ENCODE data around the gene KCNJ1. TPM values are rescaled to one million over a fixed set of nuclear protein-coding genes. Genes with fewer than 3 reads are reported as not detected.

The KCNJ1 gene
- total and polyA plus RNA-seq, 2 experiments from 2014 or later: not detected

DNA sequence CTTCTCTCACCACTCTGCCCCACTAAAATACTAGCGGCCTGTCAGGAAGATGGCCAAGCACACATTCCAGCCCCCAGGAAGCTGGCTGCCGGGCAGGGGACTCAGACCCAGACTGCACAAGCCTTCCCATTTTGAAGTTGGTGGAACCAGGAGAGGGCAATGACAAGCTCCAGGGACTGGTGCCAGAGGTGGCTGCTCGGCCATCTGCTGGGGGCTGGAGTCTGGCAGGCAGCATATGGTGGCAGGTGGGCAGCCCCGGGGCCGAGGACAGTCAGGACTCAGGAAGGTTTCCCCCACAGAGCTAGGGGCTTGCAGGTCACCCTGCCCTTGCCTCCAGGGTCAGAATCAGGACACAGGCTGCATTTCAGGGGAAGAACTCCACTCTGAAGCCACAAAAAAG, 46.7 kb upstream of the KCNJ1 start:
- TF ChIP-seq CTCF (IDR thresholded peaks at IDR 0.05; ENCODE audit: low read depth, low read length): no peak
- no peaks in the 10 kb centered on the region for H3K9me3 ChIP-seq (ENCODE audit: low read depth)

GRCh38 chr11:128911701-128912100, 44.6 kb upstream of the KCNJ1 start:
- Histone ChIP-seq H3K36me3 (peaks cover 34% of the 10 kb centered on the region), H3K27me3 (no peaks in the 10 kb centered on the region), H3K9me3 (ENCODE audit: low read depth) (no peaks in the 10 kb centered on the region), H3K4me1 (ENCODE audit: low read depth) (peaks cover 14% of the 10 kb centered on the region), H3K27ac (no peak overlapping the region), H3K4me3 (no peak overlapping the region)
- TF ChIP-seq CTCF (IDR thresholded peaks at IDR 0.05; ENCODE audit: low read depth, low read length): no peak
- DNase-seq (ENCODE audit: low read depth in 1 of 2, low spot score in 1 of 2): no peak

More for the DNA sequence above, 46.7 kb upstream of the KCNJ1 start:
- Histone ChIP-seq H3K4me1 (ENCODE audit: low read depth) (peaks cover 14% of the 10 kb centered on the region), H3K36me3 (peaks cover 34% of the 10 kb centered on the region), H3K4me3 (no peak overlapping the region), H3K27me3 (no peaks in the 10 kb centered on the region), H3K27ac (peak overlapping the region; percentile 61)
- no peak for DNase-seq (ENCODE audit: low read depth in 1 of 2, low spot score in 1 of 2)

- Histone ChIP-seq H3K27ac (no peak overlapping the region), H3K36me3 (peaks cover 34% of the 10 kb centered on the region), H3K9me3 (ENCODE audit: low read depth) (no peaks in the 10 kb centered on the region), H3K4me3 (no peak overlapping the region), H3K27me3 (no peaks in the 10 kb centered on the region), H3K4me1 (ENCODE audit: low read depth) (peaks cover 14% of the 10 kb centered on the region)
- no peak for DNase-seq (ENCODE audit: low read depth in 1 of 2, low spot score in 1 of 2)
- TF ChIP-seq CTCF (IDR thresholded peaks at IDR 0.05; ENCODE audit: low read depth, low read length): no peak
Measured at GRCh38 chr11:128911239-128911638, 44.1 kb upstream of the KCNJ1 start.

DNA sequence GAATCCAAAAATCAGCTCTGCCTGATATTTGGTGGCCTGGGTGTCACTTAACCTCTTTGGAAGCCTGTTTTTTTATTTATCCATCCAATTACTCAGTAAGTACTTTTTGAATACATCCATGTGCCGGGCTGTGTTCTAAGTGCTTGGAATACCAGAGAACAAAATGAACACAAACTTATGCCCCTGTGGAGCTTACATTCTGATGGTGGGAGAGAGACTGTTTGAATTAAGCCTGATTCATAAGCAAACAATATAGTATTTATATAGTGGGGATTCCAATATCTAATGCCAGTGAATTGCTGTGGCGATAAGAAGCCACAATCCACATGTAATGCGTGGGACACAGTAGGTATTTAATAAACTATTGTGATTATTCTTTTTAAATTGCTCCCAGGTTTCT, 43.5 kb upstream of the KCNJ1 start:
- no peak for DNase-seq (ENCODE audit: low read depth in 1 of 2, low spot score in 1 of 2)

DNA sequence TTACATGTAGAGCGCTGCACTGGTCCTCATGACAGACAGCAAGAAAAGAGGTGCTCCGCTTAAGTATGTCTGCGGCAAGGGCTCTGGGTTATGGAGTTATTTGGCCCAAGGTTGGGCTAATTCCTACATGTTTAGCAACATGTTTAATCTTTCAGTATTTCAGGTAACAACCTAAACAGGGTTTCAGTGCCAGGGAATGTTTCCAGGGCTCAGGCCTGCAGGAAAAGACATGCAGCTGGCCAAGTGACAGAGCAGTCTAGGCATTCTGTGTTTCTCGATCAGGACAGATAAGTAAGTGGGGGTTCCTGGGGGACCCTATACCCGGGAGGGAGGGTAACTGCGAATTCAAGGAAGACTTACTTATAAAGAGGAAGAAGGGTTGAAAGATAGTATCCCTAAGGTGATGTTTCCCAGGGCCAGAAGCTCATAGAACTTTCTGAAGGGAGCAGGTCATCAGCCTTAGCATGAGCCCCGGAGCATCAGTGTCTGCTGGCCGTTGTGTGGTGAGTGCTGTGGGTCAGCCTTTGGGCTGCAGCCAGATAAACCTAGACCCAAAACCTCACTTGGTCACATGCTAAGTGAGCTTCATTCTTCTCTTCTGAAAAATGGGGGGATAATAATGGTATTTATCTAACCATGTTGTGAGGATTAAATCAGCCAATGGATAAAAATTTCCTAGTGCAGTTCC, 42.5 kb upstream of the KCNJ1 start:
- peaks cover 14% of the 10 kb centered on the region for H3K4me1 ChIP-seq (ENCODE audit: low read depth)
- H3K4me3 ChIP-seq: no peak overlapping the region
- peak overlapping the region; percentile 3 for H3K27ac ChIP-seq
- peaks cover 31% of the 10 kb centered on the region for H3K36me3 ChIP-seq
- no peaks in the 10 kb centered on the region for H3K27me3 ChIP-seq
- no peak for DNase-seq (ENCODE audit: low read depth in 1 of 2, low spot score in 1 of 2)
- H3K9me3 ChIP-seq (ENCODE audit: low read depth): no peaks in the 10 kb centered on the region
- no peak for TF ChIP-seq CTCF (IDR thresholded peaks at IDR 0.05; ENCODE audit: low read depth, low read length)

More for the DNA sequence above, 43.5 kb upstream of the KCNJ1 start:
- no peaks in the 10 kb centered on the region for H3K27me3 ChIP-seq
- H3K9me3 ChIP-seq (ENCODE audit: low read depth): no peaks in the 10 kb centered on the region
- peaks cover 34% of the 10 kb centered on the region for H3K36me3 ChIP-seq
- H3K4me1 ChIP-seq (ENCODE audit: low read depth): peaks cover 16% of the 10 kb centered on the region
- no peak overlapping the region for H3K27ac ChIP-seq
- H3K4me3 ChIP-seq: no peak overlapping the region
- no peak for TF ChIP-seq CTCF (IDR thresholded peaks at IDR 0.05; ENCODE audit: low read depth, low read length)

Data from cardiac muscle cell (in vitro differentiated cells and primary cell).